HG02870 (cell line): ENCODE results near the gene TMEM116.

Experiments used
- ATAC-seq: cut with Tn5 transposase; IDR thresholded peaks from one replicate; pipeline ENCODE4 v1.9.1; 2021; ENCODE audit warnings: mild to moderate bottlenecking, moderate library complexity; ENCODE audit not compliant: unreplicated experiment

Gene TMEM116

DNA sequence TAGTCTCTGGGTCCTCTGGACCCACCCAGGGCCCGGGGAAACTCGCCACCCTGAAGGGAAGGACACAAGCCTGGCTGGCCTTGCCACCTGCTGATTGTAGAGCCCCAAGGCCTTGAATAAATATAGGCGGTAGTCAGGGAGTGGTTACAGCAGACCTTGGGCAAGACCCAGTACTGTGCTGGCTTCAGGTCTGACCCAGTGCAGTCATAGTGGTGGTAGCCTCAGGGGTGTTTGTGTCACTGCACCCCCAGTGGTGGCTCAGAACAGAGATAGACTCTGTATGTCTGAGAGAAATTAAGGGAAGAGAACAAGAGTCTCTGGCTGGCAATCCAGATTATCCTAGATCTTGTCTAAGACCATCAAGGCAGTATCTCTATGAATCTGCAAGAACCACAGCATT, 107.5 kb downstream of the TMEM116 start:
- ATAC-seq = no peak

DNA sequence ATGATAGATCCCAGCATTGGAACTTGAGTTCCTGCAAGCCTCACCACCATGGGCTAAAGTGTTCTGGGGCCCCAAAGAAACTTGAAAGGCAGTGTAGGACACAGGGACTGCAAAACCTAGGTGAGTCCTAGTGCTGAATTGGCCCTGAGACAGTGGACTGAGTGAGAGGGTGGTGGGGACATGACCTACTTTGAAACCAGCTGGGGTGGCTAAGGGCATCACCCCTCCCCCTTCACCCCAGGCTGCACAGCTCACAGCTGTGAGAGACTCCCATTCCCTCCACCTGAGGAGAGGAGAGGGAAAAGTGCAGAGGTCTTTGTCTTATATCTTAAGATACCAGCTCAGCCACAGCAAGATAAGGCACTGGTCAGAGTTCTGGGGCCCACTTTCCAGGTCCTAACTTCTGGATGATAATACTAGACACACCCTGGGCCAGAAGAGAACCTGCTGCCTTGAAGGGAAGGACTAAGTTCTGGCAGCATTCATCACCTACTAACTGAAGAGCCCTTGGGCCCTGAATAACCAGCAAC, 108.5 kb downstream of the TMEM116 start:
- no peak for ATAC-seq

DNA sequence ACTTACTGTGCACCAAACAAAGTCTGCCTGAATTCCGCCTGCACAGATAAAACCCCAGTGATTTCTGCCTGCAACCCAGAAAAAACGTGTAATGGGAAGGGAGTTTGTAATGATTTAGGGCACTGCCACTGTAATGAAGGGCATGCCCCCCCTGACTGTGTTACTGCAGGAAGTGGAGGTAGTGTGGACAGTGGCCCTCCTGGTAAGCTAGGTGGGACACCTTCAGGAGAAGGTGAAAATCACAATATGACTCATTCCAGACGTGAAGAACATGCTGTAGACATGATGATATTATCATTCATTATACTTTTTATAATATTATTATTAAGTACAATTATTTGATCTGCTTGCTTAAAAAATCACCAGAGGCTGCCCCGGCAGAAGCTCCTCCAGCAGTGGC, 111.8 kb downstream of the TMEM116 start:
- ATAC-seq = no peak

DNA sequence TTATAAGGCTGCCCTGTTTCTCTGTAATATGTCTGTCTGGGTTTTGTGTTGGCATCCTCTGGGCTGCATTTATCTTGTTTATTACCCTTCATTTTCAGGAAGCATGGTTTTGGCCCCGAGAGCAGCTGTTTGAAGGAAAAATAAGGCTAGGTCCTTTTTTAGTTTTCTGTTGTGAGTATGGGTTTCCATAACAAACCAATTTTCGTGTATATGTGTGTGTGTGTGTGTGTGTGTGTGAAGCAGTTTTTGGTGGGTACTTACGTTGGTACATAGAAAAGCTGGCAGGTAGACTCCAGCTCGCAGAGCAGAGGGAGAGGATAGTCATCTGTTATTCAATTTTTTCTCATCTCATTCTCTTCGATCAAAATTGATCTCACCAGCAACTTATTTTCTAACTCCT, 118.4 kb downstream of the TMEM116 start:
- no peak for ATAC-seq

DNA sequence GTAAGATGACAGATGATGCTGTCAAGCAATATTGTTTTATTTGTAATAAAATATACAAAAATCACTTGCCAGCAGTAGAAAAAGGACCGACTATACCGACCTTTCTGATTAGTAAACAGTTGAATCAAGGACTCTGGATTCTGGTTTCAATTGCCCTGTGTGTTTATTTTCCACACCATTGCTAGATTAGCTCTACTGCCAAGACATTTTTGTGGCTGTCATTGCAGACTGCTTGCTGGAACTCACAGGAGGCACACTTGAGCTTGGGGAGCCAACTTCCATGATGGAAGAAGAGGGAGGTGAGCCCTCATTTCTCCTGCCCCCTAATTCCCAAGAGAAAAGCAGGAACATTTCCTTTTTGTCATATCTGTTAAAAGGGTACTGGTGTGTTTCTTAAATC, 119.7 kb downstream of the TMEM116 start:
- no peak for ATAC-seq

DNA sequence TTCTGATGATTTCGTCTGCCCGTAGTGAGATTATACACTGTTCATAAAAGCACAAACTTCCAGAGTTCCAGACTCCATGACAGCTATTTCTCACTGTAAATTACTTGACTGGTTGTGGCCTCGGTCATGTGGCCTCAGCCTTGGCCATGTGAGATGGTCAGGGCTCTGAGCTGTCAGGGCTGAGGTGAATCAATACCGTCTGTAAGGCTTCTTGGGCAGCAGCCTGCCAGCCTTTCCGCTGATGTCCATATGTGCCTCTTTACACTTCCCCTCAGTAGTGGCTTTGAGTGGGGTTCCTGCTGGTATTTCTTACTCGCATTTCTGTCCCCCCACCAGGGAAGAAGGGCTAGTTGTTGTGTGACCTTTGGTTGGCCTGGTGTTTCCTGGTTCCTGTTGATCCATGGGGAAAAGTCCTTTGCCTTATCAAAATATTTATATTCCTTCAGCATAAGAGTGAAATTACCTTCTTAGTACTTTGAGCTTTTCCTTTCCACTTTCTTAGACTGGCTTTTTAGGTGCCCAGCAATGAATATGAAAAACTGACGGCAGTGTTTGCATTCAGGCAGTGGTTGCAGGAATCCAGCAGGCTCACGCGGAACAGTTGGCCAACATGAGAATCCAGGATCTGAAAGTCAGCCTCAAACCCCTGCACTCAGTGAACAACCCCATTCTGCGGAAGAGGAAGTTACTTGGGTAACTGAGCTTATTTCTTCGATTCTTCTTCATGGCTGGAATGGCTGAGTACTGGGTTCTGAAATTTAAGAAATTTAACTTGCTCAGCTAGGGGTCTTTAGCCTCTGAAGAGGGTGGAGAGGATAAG, 124.8 kb downstream of the TMEM116 start:
- ATAC-seq = no peak

DNA sequence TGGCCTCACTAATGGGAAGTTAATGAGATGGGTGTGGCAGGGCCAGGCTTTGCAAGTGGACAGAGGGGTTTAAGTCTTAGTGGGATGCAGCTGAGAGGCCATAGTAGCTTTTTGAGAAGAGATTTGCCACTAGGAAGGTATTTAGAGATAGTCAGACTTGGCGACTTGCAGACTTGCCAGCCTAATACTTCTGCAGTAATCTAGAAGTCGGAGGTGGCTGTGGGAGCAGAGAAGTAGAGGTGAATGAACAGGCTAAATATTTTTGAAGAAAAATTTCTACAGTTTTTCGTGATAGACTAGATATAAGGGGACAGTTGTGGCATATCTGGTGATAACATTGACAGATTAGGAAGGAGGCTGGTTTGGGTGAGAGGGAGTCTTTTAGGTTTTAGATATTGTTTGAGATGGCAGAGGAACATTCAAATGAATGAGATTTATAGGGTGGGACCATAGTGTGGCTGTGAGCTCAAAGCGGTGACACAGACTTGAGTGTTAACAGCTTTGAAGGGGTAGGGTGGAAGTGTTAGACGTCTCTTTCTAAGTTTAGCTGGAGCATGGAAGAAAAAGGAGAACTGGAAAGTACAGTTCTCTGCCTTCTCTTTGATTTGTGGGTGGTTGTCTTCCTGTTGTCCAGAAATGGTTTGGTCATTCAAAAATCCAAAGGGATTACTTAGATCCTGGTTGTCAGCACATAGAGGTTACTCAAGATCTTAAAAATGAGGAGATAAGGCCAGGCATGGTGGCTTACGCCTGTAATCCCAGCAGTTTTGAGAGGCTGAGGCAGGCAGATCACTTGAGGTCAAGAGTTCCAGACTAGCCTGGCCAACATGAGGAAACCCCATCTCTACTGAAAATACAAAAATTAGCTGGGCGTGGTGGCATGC, 126.1 kb downstream of the TMEM116 start:
- ATAC-seq = no peak

DNA sequence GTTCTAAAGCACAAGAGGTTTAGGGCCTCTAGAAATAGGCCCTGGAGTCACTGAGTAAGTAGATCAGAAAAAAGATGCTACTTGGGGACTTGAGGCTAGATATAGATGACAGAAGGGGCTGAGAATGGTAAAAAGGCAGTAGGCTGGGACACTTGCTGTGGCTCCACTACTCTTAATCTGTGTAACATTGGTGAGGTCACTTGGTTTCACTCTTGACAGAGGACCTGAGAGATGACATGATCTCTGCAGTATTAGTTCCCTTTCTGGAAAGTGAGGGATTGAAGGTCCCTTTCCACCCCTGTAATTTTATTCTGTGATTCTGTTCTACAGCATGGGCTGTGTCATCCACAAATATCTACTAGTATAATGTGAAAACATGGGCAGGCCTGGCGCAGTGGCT, 131.2 kb downstream of the TMEM116 start:
- no peak for ATAC-seq
